Measurements from ENCODE around the gene PHF20. TPM values are rescaled to one million over a fixed set of nuclear protein-coding genes. Genes with fewer than 3 reads are reported as not detected.

PHF20 gene
- total and polyA plus RNA-seq, 2 of the 13 experiments (the other 11 are each of a cell fraction or from before 2014, with no cell fraction given): 22.8 to 34.1 TPM

GRCh38 chr20:35741892-35742740 is 29.7 kb upstream of the PHF20 start, which contains the start of gene RBM39 (continued):
- peak; percentile 96 for TF ChIP-seq REXO4 (CRISPR knock-in tag; IDR thresholded peaks at IDR 0.05; ENCODE audit: borderline replicate concordance)
- peak; percentile 75; the same call in 1 of the 2 replicates for TF ChIP-seq ATAD3A (CRISPR knock-in tag; IDR thresholded peaks at IDR 0.05)
- TF ChIP-seq FOXK2 (IDR thresholded peaks at IDR 0.05): peak; percentile 97
- TF ChIP-seq NR2C2 (CRISPR knock-in tag; IDR thresholded peaks at IDR 0.05; ENCODE audit: borderline replicate concordance): peak; percentile 93
- peak; percentile 100 for TF ChIP-seq CEBPG (CRISPR knock-in tag; IDR thresholded peaks at IDR 0.05)
- no peak; the same call in 1 of the 2 replicates for TF ChIP-seq KLF13 (CRISPR knock-in tag; IDR thresholded peaks at IDR 0.05)
- TF ChIP-seq, protein P1, sequence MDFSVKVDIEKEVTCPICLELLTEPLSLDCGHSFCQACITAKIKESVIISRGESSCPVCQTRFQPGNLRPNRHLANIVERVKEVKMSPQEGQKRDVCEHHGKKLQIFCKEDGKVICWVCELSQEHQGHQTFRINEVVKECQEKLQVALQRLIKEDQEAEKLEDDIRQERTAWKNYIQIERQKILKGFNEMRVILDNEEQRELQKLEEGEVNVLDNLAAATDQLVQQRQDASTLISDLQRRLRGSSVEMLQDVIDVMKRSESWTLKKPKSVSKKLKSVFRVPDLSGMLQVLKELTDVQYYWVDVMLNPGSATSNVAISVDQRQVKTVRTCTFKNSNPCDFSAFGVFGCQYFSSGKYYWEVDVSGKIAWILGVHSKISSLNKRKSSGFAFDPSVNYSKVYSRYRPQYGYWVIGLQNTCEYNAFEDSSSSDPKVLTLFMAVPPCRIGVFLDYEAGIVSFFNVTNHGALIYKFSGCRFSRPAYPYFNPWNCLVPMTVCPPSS (IDR thresholded peaks at IDR 0.05): no peak
- TF ChIP-seq KDM5B (CRISPR knock-in tag; IDR thresholded peaks at IDR 0.05; ENCODE audit: borderline replicate concordance): peak; percentile 93; the same call in 1 of the 2 replicates
- no peak for TF ChIP-seq ZNF10 (CRISPR knock-in tag; IDR thresholded peaks at IDR 0.05; ENCODE audit: borderline replicate concordance, low read depth)
- TF ChIP-seq TEAD2 (CRISPR knock-in tag; IDR thresholded peaks at IDR 0.05): peak; percentile 91
- peak; percentile 89 for TF ChIP-seq ZNF530 (CRISPR knock-in tag; IDR thresholded peaks at IDR 0.05; ENCODE audit: low read depth)
- TF ChIP-seq ZFP82 (CRISPR knock-in tag; IDR thresholded peaks at IDR 0.05; ENCODE audit: borderline replicate concordance): peak; percentile 84
- TF ChIP-seq ZNF781 (CRISPR knock-in tag; IDR thresholded peaks at IDR 0.05; ENCODE audit: borderline replicate concordance, not compliant biosample characterization): peak; percentile 22
- 0 out of 2 replicates have a peak, but pooled peaks have one; percentile 93 for TF ChIP-seq ZMAT5 (CRISPR knock-in tag; IDR thresholded peaks at IDR 0.05; ENCODE audit: borderline replicate concordance, low read depth)
- TF ChIP-seq, protein P2, sequence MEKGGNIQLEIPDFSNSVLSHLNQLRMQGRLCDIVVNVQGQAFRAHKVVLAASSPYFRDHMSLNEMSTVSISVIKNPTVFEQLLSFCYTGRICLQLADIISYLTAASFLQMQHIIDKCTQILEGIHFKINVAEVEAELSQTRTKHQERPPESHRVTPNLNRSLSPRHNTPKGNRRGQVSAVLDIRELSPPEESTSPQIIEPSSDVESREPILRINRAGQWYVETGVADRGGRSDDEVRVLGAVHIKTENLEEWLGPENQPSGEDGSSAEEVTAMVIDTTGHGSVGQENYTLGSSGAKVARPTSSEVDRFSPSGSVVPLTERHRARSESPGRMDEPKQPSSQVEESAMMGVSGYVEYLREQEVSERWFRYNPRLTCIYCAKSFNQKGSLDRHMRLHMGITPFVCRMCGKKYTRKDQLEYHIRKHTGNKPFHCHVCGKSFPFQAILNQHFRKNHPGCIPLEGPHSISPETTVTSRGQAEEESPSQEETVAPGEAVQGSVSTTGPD (CRISPR knock-in tag; IDR thresholded peaks at IDR 0.05): peak; percentile 72; the same call in 1 of the 2 replicates
- peak; percentile 97 for TF ChIP-seq ZC3H4 (CRISPR knock-in tag; IDR thresholded peaks at IDR 0.05; ENCODE audit: borderline replicate concordance)
- peak; percentile 100 for TF ChIP-seq RBFOX2 (IDR thresholded peaks at IDR 0.05; ENCODE audit: low read depth, low read length)
- TF ChIP-seq ESRRA (CRISPR knock-in tag; IDR thresholded peaks at IDR 0.05; ENCODE audit: low read depth): peak; percentile 83
- TF ChIP-seq, protein P3, sequence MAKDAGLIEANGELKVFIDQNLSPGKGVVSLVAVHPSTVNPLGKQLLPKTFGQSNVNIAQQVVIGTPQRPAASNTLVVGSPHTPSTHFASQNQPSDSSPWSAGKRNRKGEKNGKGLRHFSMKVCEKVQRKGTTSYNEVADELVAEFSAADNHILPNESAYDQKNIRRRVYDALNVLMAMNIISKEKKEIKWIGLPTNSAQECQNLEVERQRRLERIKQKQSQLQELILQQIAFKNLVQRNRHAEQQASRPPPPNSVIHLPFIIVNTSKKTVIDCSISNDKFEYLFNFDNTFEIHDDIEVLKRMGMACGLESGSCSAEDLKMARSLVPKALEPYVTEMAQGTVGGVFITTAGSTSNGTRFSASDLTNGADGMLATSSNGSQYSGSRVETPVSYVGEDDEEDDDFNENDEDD (CRISPR knock-in tag; IDR thresholded peaks at IDR 0.05; ENCODE audit: borderline replicate concordance): peak; percentile 92
- peak; percentile 33; the same call in 1 of the 2 replicates for TF ChIP-seq HMG20A (CRISPR knock-in tag; IDR thresholded peaks at IDR 0.05; ENCODE audit: borderline replicate concordance)
- peak; percentile 97 for TF ChIP-seq ZFP37 (CRISPR knock-in tag; IDR thresholded peaks at IDR 0.05; ENCODE audit: borderline replicate concordance)
